HFFc6 (cell line): ENCODE data around the gene SUOX. TPM values are rescaled to one million over a fixed set of nuclear protein-coding genes. Genes with fewer than 3 reads are reported as not detected.

Experiments used
- DNase-seq: peaks from one replicate; pipeline ENCODE4 v3.0.0-alpha.2; 2018
- H3K27ac Mint-ChIP-seq: 2 replicates; pipeline ENCODE4 v1.8.0; 2020; ENCODE audit warnings: mild to moderate bottlenecking, mixed read lengths
- H3K27me3 Mint-ChIP-seq: 2 replicates; pipeline ENCODE4 v1.8.0; 2021; ENCODE audit warnings: mild to moderate bottlenecking, moderate library complexity, mixed read lengths; ENCODE audit not compliant: insufficient read depth
- H3K36me3 Mint-ChIP-seq: 2 replicates; pipeline ENCODE4 v1.8.0; 2021; ENCODE audit warnings: low read depth, mixed read lengths
- H3K4me1 Mint-ChIP-seq: 2 replicates; pipeline ENCODE4 v1.8.0; 2020; ENCODE audit warnings: low read depth, mixed read lengths
- H3K4me3 Mint-ChIP-seq: 2 replicates; pipeline ENCODE4 v1.8.0; 2020; ENCODE audit warnings: mild to moderate bottlenecking, moderate library complexity, mixed read lengths
- H3K9me3 Mint-ChIP-seq: 2 replicates; pipeline ENCODE4 v1.8.0; 2020; ENCODE audit warnings: mild to moderate bottlenecking, mixed read lengths
- CTCF ChIP-seq: fragments of 200-600 bp; sonication (generic); IDR thresholded peaks from 2 replicates; pipeline ENCODE4 v1.5.0; 2021; ENCODE audit warnings: antibody characterized with exemption, mild to moderate bottlenecking
- total RNA-seq, 6 experiments: library from RNA; stranded (reverse); fragmentation: NEBNext Ultra II Directional; extraction: Animal tissue kit (Norgen Biotek cat#: 25700); gene quantifications; 2 replicates in 1 of 6; 3 replicates in 5 of 6; pipeline ENCODE4 v1.2.3, GENCODE V29; 2021

The SUOX gene
- total RNA-seq, 6 experiments from 2014 or later = 15.2 to 19.4 (median 17.0) TPM

- DNase-seq = peak; percentile 1
- Mint-ChIP-seq H3K4me1 (peaks cover 33% of the 10 kb centered on the region), H3K27ac (peak overlapping the region; percentile 86), H3K9me3 (peaks cover 10% of the 10 kb centered on the region), H3K27me3 (peaks cover 5% of the 10 kb centered on the region), H3K4me3 (peak overlapping the region; percentile 45; the same call in 1 of the 2 replicates), H3K36me3 (peaks cover 25% of the 10 kb centered on the region)
- TF ChIP-seq CTCF = no peak
These were observed 49.1 kb downstream of the SUOX start for GRCh38 chr12:56046027-56046780.

- Mint-ChIP-seq H3K27ac (no peak overlapping the region; the same call in 1 of the 2 replicates), H3K9me3 (no peaks in the 10 kb centered on the region; the same call in 1 of the 2 replicates), H3K4me1 (peaks cover 18% of the 10 kb centered on the region), H3K27me3 (peaks cover 1% of the 10 kb centered on the region; the same call in 1 of the 2 replicates), H3K36me3 (no peaks in the 10 kb centered on the region), H3K4me3 (no peak overlapping the region)
- TF ChIP-seq CTCF = no peak
- no peak for DNase-seq
These were observed 56.4 kb downstream of the SUOX start for GRCh38 chr12:56053407-56053893.

Other genes starting within 250 kb of the SUOX start
- gene SARNP, start 179.6 kb upstream of the SUOX start, total RNA-seq = 10 to 100 TPM; 68.9 to 85.5 (median 78.4) TPM
- 100 to 1,000 TPM in 1 of 6 experiments, 10 to 100 TPM in 5; 79.9 to 100 (median 90.1) TPM for gene ORMDL2, start 179.2 kb upstream of the SUOX start, total RNA-seq
- 10 to 100 TPM; 31.7 to 33.5 (median 32.5) TPM for gene DNAJC14, start 167.7 kb upstream of the SUOX start, total RNA-seq
- 10 to 100 TPM; 13.7 to 24.7 (median 21.4) TPM for gene MMP19, start 154.3 kb upstream of the SUOX start, total RNA-seq
- gene PYM1, start 69.4 kb upstream of the SUOX start, total RNA-seq = 10 to 100 TPM; 25.0 to 32.3 (median 28.3) TPM
- gene DGKA, start 66.1 kb upstream of the SUOX start, total RNA-seq = 10 to 100 TPM; 67.1 to 87.4 (median 79.6) TPM
- 1 to 10 TPM in 1 of 6 experiments, under 1 TPM in 5; 0.47 to 1.3 (median 0.59) TPM for gene PMEL, start 31.2 kb upstream of the SUOX start, total RNA-seq
- gene CDK2, start 30.4 kb upstream of the SUOX start, total RNA-seq = 10 to 100 TPM; 27.1 to 61.0 (median 53.9) TPM
- gene RAB5B, start 23.2 kb upstream of the SUOX start, total RNA-seq = 100 to 1,000 TPM in 2 of 6 experiments, 10 to 100 TPM in 4; 90.2 to 107 (median 96.5) TPM
- gene IKZF4, start 23.8 kb downstream of the SUOX start, total RNA-seq = 1 to 10 TPM; 5.2 to 7.2 (median 5.9) TPM
- 100 to 1,000 TPM in 1 of 6 experiments, 10 to 100 TPM in 5; 40.7 to 151 (median 52.1) TPM for gene RPS26, start 44.6 kb downstream of the SUOX start, total RNA-seq
- gene ERBB3, start 82.9 kb downstream of the SUOX start, total RNA-seq = 1 to 10 TPM; 1.0 to 2.5 (median 1.8) TPM
- gene PA2G4, start 107.3 kb downstream of the SUOX start, total RNA-seq = 100 to 1,000 TPM; 144 to 190 (median 177) TPM
- gene RPL41, start 119.4 kb downstream of the SUOX start, total RNA-seq = 1,000 to 10,000 TPM; 2,722 to 3,464 (median 3,292) TPM
- gene ZC3H10, start 121.0 kb downstream of the SUOX start, total RNA-seq = 1 to 10 TPM; 3.3 to 4.7 (median 3.8) TPM
- gene ESYT1, start 131.0 kb downstream of the SUOX start, total RNA-seq = 100 to 1,000 TPM; 136 to 174 (median 151) TPM
- 100 to 1,000 TPM in 5 of 6 experiments, 10 to 100 TPM in 1; 84.5 to 119 (median 108) TPM for gene MYL6B, start 155.3 kb downstream of the SUOX start, total RNA-seq
- gene MYL6, start 161.1 kb downstream of the SUOX start, total RNA-seq = 1,000 to 10,000 TPM; 2,668 to 3,384 (median 3,141) TPM
- gene SMARCC2, start 192.2 kb downstream of the SUOX start, total RNA-seq = 10 to 100 TPM; 72.1 to 99.8 (median 87.1) TPM
- 100 to 1,000 TPM in 1 of 6 experiments, 10 to 100 TPM in 5; 65.9 to 103 (median 71.2) TPM for gene RNF41, start 224.6 kb downstream of the SUOX start, total RNA-seq
- 10 to 100 TPM; 46.8 to 53.6 (median 49.4) TPM for gene NABP2, start 227.1 kb downstream of the SUOX start, total RNA-seq
- gene SLC39A5, start 232.8 kb downstream of the SUOX start, total RNA-seq = under 1 TPM in 1 of 6 experiments, not detected in 5; 0.10 TPM